ENCODE measurements around the gene DACH2. TPM values are rescaled to one million over a fixed set of nuclear protein-coding genes. Genes with fewer than 3 reads are reported as not detected.
"Not testable (repeated sequence)": the region's sequence is repeated elsewhere in the genome, so short reads cannot be mapped to it uniquely, and the experiment has no call there.

DACH2 gene
- total and polyA plus RNA-seq, 12 donors, result not detected

- no peaks in the 10 kb centered on the region for H3K36me3 ChIP-seq
- no peaks in the 10 kb centered on the region for H3K4me1 ChIP-seq
- no peak overlapping the region for H3K27ac ChIP-seq
- intact Hi-C loops (cut with DNase I), result no loop called here
- DNase-seq (no peak), ATAC-seq (no peak)
- peak in 2 of 9 donors; percentile 8 to 24 for TF ChIP-seq CTCF (IDR thresholded peaks at IDR 0.05)
- H3K4me3 ChIP-seq, result no peak overlapping the region
- H3K27me3 ChIP-seq, result peaks cover 0 to 23% (median 0%) of the 10 kb centered on the region in 7 donors
- WGBS, 2 donors, result 35 to 42% methylated on average over 3 of the region's 3 CpGs
- H3K9me3 ChIP-seq, result no peaks in the 10 kb centered on the region
Measured at GRCh38 chrX:86171366-86171765, 23.1 kb downstream of the DACH2 start.

- ATAC-seq, result no peak
Measured at GRCh38 chrX:86178906-86179305, 30.7 kb downstream of the DACH2 start.

GRCh38 chrX:86181325-86181724 lies 33.1 kb downstream of the DACH2 start:
- H3K4me3 ChIP-seq; intact Hi-C loops (cut with DNase I); H3K27ac ChIP-seq; ATAC-seq; H3K36me3 ChIP-seq; H3K4me1 ChIP-seq; H3K9me3 ChIP-seq; H3K27me3 ChIP-seq; DNase-seq: not testable (repeated sequence)
- WGBS, 2 donors, result 91 to 97% methylated on average over 7 of the region's 7 CpGs

More at GRCh38 chrX:86178906-86179305, 30.7 kb downstream of the DACH2 start:
- H3K36me3 ChIP-seq, result no peaks in the 10 kb centered on the region
- H3K27me3 ChIP-seq, result peaks cover 0 to 8% (median 0%) of the 10 kb centered on the region in 7 donors
- no peak overlapping the region for H3K4me3 ChIP-seq
- peaks cover 0 to 5% (median 0%) of the 10 kb centered on the region in 11 donors for H3K9me3 ChIP-seq
- H3K4me1 ChIP-seq, result no peaks in the 10 kb centered on the region
- TF ChIP-seq CTCF (IDR thresholded peaks at IDR 0.05), result no peak
- intact Hi-C loops (cut with DNase I), result no loop called here
- 89 to 94% methylated on average over 1 of the region's 1 CpG for WGBS, 2 donors
- no peak overlapping the region for H3K27ac ChIP-seq
- no peak for DNase-seq

GRCh38 chrX:86192827-86193226 lies 44.6 kb downstream of the DACH2 start:
- Histone ChIP-seq H3K4me1 (no peaks in the 10 kb centered on the region), H3K36me3 (no peaks in the 10 kb centered on the region), H3K4me3 (no peak overlapping the region), H3K27ac (no peak overlapping the region), H3K27me3 (no peaks in the 10 kb centered on the region), H3K9me3 (peaks cover 0 to 8% (median 0%) of the 10 kb centered on the region in 11 donors)
- no peak for ATAC-seq
- 53 to 90% methylated on average over 1 of the region's 1 CpG for WGBS, 2 donors
- peak in 1 of 9 donors; percentile 14 for TF ChIP-seq CTCF (IDR thresholded peaks at IDR 0.05)
- DNase-seq, result no peak
- intact Hi-C loops (cut with DNase I), result no loop called here

GRCh38 chrX:86194758-86195157 lies 46.5 kb downstream of the DACH2 start:
- intact Hi-C loops (cut with DNase I), result no loop called here
- H3K4me1 ChIP-seq, result no peaks in the 10 kb centered on the region
- no peaks in the 10 kb centered on the region for H3K36me3 ChIP-seq
- H3K27me3 ChIP-seq, result no peaks in the 10 kb centered on the region
- ATAC-seq, result no peak
- 87% methylated on average over 6 of the region's 6 CpGs for WGBS, 2 donors
- H3K4me3 ChIP-seq, result no peak overlapping the region
- no peak for TF ChIP-seq CTCF (IDR thresholded peaks at IDR 0.05)
- no peak for DNase-seq
- no peak overlapping the region for H3K27ac ChIP-seq
- peaks cover 0 to 9% (median 0%) of the 10 kb centered on the region in 11 donors for H3K9me3 ChIP-seq
